ENCODE measurements around the gene CELSR2. TPM values are rescaled to one million over a fixed set of nuclear protein-coding genes. Genes with fewer than 3 reads are reported as not detected.
A peak's percentile ranks its signal among the peaks of the same experiment; 100 is the strongest.

Gene CELSR2
- total RNA-seq, 4 donors from 2014 or later, result 23.4 to 57.2 (median 39.9) TPM

DNA sequence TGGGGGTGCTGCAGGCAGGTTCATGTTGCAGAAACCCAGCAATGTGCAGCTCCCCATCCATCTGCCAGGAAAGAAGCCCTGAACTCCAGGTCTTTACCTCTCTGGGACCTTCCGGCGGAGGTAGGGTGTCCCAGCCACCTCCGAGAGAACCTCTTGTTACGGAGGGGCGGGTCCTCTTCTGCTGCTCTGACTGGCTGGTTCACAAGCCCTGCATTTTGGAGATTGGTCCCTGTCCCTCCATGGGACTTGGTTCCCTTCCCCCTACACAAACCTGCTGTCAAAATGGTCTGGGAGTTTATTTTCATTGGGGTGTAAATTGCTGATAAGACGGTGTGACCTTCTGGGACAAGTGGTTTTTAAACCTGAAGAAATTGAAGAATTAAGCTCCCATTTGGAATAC, 8.0 kb upstream of the CELSR2 start:
- intact Hi-C loops (cut with DNase I), result no loop called here
- Histone ChIP-seq H3K4me1 (peaks cover 22 to 43% (median 30%) of the 10 kb centered on the region in 3 donors), H3K27ac (peak overlapping the region in 3 of 4 donors; percentile 83 to 91 (median 85)), H3K27me3 (no peaks in the 10 kb centered on the region), H3K4me3 (no peak overlapping the region), H3K36me3 (peaks cover 17 to 30% (median 20%) of the 10 kb centered on the region in 3 donors), H3K9me3 (no peaks in the 10 kb centered on the region)
- 54 to 57% methylated on average over 3 to 5 of the region's 6 CpGs for WGBS, 2 donors
- TF ChIP-seq, protein P1, sequence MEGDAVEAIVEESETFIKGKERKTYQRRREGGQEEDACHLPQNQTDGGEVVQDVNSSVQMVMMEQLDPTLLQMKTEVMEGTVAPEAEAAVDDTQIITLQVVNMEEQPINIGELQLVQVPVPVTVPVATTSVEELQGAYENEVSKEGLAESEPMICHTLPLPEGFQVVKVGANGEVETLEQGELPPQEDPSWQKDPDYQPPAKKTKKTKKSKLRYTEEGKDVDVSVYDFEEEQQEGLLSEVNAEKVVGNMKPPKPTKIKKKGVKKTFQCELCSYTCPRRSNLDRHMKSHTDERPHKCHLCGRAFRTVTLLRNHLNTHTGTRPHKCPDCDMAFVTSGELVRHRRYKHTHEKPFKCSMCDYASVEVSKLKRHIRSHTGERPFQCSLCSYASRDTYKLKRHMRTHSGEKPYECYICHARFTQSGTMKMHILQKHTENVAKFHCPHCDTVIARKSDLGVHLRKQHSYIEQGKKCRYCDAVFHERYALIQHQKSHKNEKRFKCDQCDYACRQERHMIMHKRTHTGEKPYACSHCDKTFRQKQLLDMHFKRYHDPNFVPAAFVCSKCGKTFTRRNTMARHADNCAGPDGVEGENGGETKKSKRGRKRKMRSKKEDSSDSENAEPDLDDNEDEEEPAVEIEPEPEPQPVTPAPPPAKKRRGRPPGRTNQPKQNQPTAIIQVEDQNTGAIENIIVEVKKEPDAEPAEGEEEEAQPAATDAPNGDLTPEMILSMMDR (IDR thresholded peaks at IDR 0.05), result no peak
- no peak for TF ChIP-seq POLR2A (IDR thresholded peaks at IDR 0.05)
- DNase-seq, result no peak

DNA sequence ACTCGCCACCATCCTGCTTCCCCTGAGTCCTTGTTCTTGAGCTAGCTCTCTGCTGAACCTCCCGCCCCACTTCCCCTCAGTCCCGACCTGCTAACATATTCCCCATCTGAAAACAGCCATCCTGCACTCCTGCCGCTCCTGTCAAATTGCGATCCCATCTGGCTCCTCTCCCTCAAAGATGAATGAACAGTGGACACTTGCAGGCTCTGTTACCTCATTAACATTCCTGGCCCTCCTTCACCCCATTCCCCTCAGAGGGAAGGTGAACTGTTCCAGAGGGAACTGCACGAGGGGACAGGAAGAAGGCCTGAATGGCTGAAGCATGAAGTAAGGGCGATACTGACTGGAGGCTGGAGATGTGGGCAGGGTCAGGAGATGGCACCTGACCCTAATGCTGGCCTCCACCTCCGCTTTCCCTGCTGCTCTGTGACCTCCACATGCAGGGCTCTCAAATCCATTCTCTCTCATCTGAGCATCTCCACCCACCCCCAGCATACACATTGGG, 7.4 kb upstream of the CELSR2 start:
- peaks cover 22 to 43% (median 30%) of the 10 kb centered on the region in 3 donors for H3K4me1 ChIP-seq
- intact Hi-C loops (cut with DNase I), result no loop called here
- H3K9me3 ChIP-seq, result no peaks in the 10 kb centered on the region
- 40 to 55% methylated on average over 8 of the region's 8 CpGs for WGBS, 2 donors
- no peak for TF ChIP-seq POLR2A (IDR thresholded peaks at IDR 0.05)
- TF ChIP-seq, protein P1 (IDR thresholded peaks at IDR 0.05), result no peak
- no peak for DNase-seq
- H3K4me3 ChIP-seq, result no peak overlapping the region
- H3K27me3 ChIP-seq, result no peaks in the 10 kb centered on the region
- peaks cover 12 to 25% (median 15%) of the 10 kb centered on the region in 3 donors for H3K36me3 ChIP-seq
- H3K27ac ChIP-seq, result no peak overlapping the region

DNA sequence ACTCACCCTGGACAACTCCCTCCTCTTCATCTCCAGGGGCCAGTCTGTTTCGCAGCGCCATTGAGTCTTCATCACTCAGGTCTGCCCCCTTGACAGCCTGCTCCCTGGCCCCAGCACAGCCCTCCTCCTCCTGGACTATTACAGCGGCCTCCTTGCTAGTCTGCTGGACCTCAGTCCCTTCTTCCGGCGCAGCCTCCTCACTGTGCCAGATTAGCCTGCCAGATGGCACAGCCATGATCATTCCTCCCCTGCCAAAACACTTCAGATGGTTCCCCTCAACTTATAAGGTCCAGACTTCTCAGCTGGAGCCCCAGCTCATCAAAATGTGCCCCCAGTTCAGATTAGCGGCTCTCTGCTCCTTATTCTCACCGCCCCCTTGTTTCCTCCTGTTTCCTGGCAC, 7.0 kb upstream of the CELSR2 start:
- intact Hi-C loops (cut with DNase I), result no loop called here
- WGBS, 2 donors, result 45 to 56% methylated on average over 7 of the region's 7 CpGs
- H3K36me3 ChIP-seq, result peaks cover 9 to 20% (median 10%) of the 10 kb centered on the region in 3 donors
- H3K4me1 ChIP-seq, result peaks cover 22 to 43% (median 30%) of the 10 kb centered on the region in 3 donors
- no peaks in the 10 kb centered on the region for H3K27me3 ChIP-seq
- H3K9me3 ChIP-seq, result no peaks in the 10 kb centered on the region
- H3K27ac ChIP-seq, result peak overlapping the region in 1 of 4 donors; percentile 17
- H3K4me3 ChIP-seq, result no peak overlapping the region
- TF ChIP-seq, protein P1 (IDR thresholded peaks at IDR 0.05), result no peak
- TF ChIP-seq POLR2A (IDR thresholded peaks at IDR 0.05), result no peak
- DNase-seq, result no peak

DNA sequence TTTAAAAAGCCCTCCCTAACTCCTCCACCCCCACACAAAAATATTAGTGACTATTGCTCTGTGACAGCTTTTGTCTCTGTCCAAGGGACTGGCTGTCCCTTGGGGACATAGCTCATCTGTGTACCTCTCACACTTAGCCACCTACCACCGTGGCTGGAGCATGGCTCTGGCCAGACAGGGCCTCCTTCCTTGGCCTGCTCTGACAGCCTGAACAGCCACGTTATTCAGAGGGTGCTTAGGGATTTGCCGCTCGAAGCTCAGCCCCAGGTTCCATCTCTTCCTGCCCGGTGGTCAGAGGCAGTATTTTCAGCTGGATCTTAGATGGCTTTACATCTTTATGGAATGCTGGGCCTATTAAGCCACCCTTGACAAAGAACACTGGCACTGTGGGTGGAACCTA, 6.1 kb upstream of the CELSR2 start:
- Histone ChIP-seq H3K4me3 (no peak overlapping the region), H3K4me1 (peaks cover 22 to 43% (median 30%) of the 10 kb centered on the region in 3 donors), H3K36me3 (peaks cover under 1 to 12% (median 2%) of the 10 kb centered on the region in 3 donors), H3K27ac (no peak overlapping the region), H3K27me3 (no peaks in the 10 kb centered on the region), H3K9me3 (no peaks in the 10 kb centered on the region)
- intact Hi-C loops (cut with DNase I), result no loop called here
- no peak for DNase-seq
- TF ChIP-seq POLR2A (IDR thresholded peaks at IDR 0.05), result no peak
- TF ChIP-seq, protein P1 (IDR thresholded peaks at IDR 0.05), result no peak
- WGBS, 2 donors, result 78 to 86% methylated on average over 5 of the region's 5 CpGs

DNA sequence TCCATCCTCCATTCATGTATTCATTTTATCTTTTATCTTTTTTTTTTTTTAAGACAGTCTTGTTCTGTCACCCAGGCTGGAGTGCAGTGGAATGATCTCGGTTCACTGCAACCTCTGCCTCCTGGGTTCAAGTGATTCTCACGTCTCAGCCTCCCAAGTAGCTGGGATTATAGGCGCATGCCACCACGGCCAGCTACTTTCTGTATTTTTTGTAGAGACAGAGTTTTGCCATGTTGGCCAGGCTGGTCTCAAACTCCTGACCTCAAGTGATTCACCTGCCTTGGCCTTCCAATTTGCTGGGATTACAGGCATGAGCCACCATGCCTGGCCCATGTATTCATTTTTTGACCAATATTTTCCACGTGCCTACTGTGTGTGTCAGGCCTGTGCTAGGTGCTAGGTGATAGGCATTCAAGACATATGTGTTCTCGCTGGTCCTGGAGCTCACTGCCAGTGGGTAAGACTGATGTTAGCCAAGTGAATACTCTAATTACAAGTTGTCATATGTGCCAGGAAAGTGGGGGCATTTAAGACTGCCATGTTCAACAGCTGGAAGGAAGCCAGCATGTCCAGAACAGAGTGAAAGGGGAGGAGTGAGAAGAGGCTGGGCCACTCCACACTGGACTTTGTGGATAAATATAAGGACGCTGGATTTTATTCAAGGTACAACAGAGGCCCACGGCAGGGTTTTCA, 5.3 kb upstream of the CELSR2 start:
- Histone ChIP-seq H3K4me1 (peaks cover 23 to 42% (median 31%) of the 10 kb centered on the region in 3 donors), H3K4me3 (no peak overlapping the region), H3K36me3 (peaks cover 0 to 4% (median 0%) of the 10 kb centered on the region in 3 donors), H3K9me3 (no peaks in the 10 kb centered on the region), H3K27me3 (peaks cover 0 to 3% (median 0%) of the 10 kb centered on the region in 4 donors), H3K27ac (no peak overlapping the region)
- intact Hi-C loops (cut with DNase I), result no loop called here
- DNase-seq, result no peak
- WGBS, 2 donors, result 82 to 83% methylated on average over 8 of the region's 8 CpGs
- TF ChIP-seq, protein P1 (IDR thresholded peaks at IDR 0.05), result no peak
- TF ChIP-seq POLR2A (IDR thresholded peaks at IDR 0.05), result no peak

Data from esophagus squamous epithelium (tissue), 5 donors.